Coronary artery (tissue), 2 donors: Measurements from ENCODE around the gene XIRP1.

ENCODE experiments used
- DNase-seq: peaks from one replicate; pipeline ENCODE4 v3.0.0-alpha.2; 2017; ENCODE audit warnings: low spot score
- H3K27ac ChIP-seq, 2 donors: fragments of 200-600 bp; sonication (generic); one replicate each; pipeline ENCODE4 v1.5.1; 2016 to 2019
- H3K4me3 ChIP-seq: fragments of 200-600 bp; sonication (generic); 2 replicates; pipeline ENCODE4 v1.5.1; 2016; ENCODE audit warnings: mild to moderate bottlenecking, moderate library complexity
- CTCF ChIP-seq: fragments of 200-600 bp; sonication (generic); IDR thresholded peaks from one replicate; pipeline ENCODE4 v1.5.1; 2019; ENCODE audit warnings: antibody characterized with exemption

Gene XIRP1

GRCh38 chr3:39135170-39135805 is 57.1 kb downstream of the XIRP1 start:
- peak overlapping the region in 1 of 2 donors; percentile 13 for H3K27ac ChIP-seq
- TF ChIP-seq CTCF = no peak
- no peak for DNase-seq

GRCh38 chr3:39134305-39134704 is 58.1 kb downstream of the XIRP1 start:
- no peak overlapping the region for H3K27ac ChIP-seq
- TF ChIP-seq CTCF = no peak
- no peak overlapping the region for H3K4me3 ChIP-seq
- DNase-seq = no peak

More at GRCh38 chr3:39135170-39135805, 57.1 kb downstream of the XIRP1 start:
- no peak overlapping the region for H3K4me3 ChIP-seq

- TF ChIP-seq CTCF = no peak
- no peak overlapping the region for H3K27ac ChIP-seq
- no peak for DNase-seq
- H3K4me3 ChIP-seq = no peak overlapping the region
Measured at GRCh38 chr3:39133822-39134221, 58.6 kb downstream of the XIRP1 start.
